KOPT-K1 (cell line): Measurements from ENCODE around the gene NUP88.
A peak's percentile ranks its signal among the peaks of the same experiment; 100 is the strongest.
"Not testable (repeated sequence)": the region's sequence is repeated elsewhere in the genome, so short reads cannot be mapped to it uniquely, and the experiment has no call there.

Experiments used
- H3K27ac ChIP-seq: fragments of 200-600 bp; sonication (generic); 2 replicates; pipeline ENCODE4 v1.5.1; 2016; ENCODE audit warnings: antibody characterized with exemption, mild to moderate bottlenecking, low read depth, low read length; ENCODE audit not compliant: poor library complexity, severe bottlenecking
- H3K36me3 ChIP-seq: fragments of 200-600 bp; sonication (generic); 2 replicates; pipeline ENCODE4 v1.5.1; 2017; ENCODE audit warnings: antibody characterized with exemption, mild to moderate bottlenecking, low read length, moderate library complexity; ENCODE audit not compliant: insufficient read depth
- H3K9me3 ChIP-seq: fragments of 200-600 bp; sonication (generic); 2 replicates; pipeline ENCODE4 v1.5.1; 2017; ENCODE audit warnings: antibody characterized with exemption, low read length, mild to moderate bottlenecking; ENCODE audit not compliant: insufficient read depth, poor library complexity, severe bottlenecking

The NUP88 gene

GRCh38 chr17:5431234-5431633 is 11.8 kb upstream of the NUP88 start:
- not testable (repeated sequence) for H3K27ac ChIP-seq, H3K9me3 ChIP-seq
- peaks cover 100% of the 10 kb centered on the region for H3K36me3 ChIP-seq

- Histone ChIP-seq H3K27ac (no peak overlapping the region), H3K36me3 (peaks cover 100% of the 10 kb centered on the region), H3K9me3 (no peaks in the 10 kb centered on the region)
These were observed 11.0 kb upstream of the NUP88 start for GRCh38 chr17:5430413-5430999.

- Histone ChIP-seq H3K9me3 (no peaks in the 10 kb centered on the region), H3K36me3 (peaks cover 100% of the 10 kb centered on the region), H3K27ac (no peak overlapping the region)
These were observed 9.9 kb upstream of the NUP88 start for GRCh38 chr17:5429191-5429887.

- H3K9me3 ChIP-seq, result no peaks in the 10 kb centered on the region
- H3K36me3 ChIP-seq, result peaks cover 97% of the 10 kb centered on the region
These were observed 6.4 kb upstream of the NUP88 start for GRCh38 chr17:5425826-5426225.

GRCh38 chr17:5424909-5425308 is 5.4 kb upstream of the NUP88 start:
- Histone ChIP-seq H3K9me3 (no peaks in the 10 kb centered on the region), H3K36me3 (peaks cover 88% of the 10 kb centered on the region), H3K27ac (no peak overlapping the region)

More at GRCh38 chr17:5425826-5426225, 6.4 kb upstream of the NUP88 start:
- H3K27ac ChIP-seq, result no peak overlapping the region

- peaks cover 67% of the 10 kb centered on the region for H3K36me3 ChIP-seq
- no peak overlapping the region for H3K27ac ChIP-seq
- H3K9me3 ChIP-seq, result no peaks in the 10 kb centered on the region
These were observed 3.0 kb upstream of the NUP88 start for GRCh38 chr17:5422505-5422904.

- Histone ChIP-seq H3K36me3 (peaks cover 65% of the 10 kb centered on the region), H3K27ac (peak within 1 kb of the TSS; percentile 91)
These were observed 644 bp upstream of the NUP88 start, which contains the start of gene RPAIN for GRCh38 chr17:5419959-5420653. TSS of gene RPAIN (plus strand) at chr17:5420182. CDS start at chr17:5420211, 29 bp downstream.

GRCh38 chr17:5418858-5419355 is 555 bp downstream of the NUP88 start:
- Histone ChIP-seq H3K36me3 (peaks cover 64% of the 10 kb centered on the region), H3K27ac (peak overlapping the region; percentile 91), H3K9me3 (no peaks in the 10 kb centered on the region)

More at GRCh38 chr17:5419959-5420653, 644 bp upstream of the NUP88 start, which contains the start of gene RPAIN:
- H3K9me3 ChIP-seq, result no peaks in the 10 kb centered on the region

- H3K9me3 ChIP-seq, result no peaks in the 10 kb centered on the region
- no peak overlapping the region for H3K27ac ChIP-seq
- H3K36me3 ChIP-seq, result peaks cover 65% of the 10 kb centered on the region
These were observed 2.6 kb downstream of the NUP88 start for GRCh38 chr17:5416901-5417300.

GRCh38 chr17:5413682-5414081 is 5.8 kb downstream of the NUP88 start:
- no peaks in the 10 kb centered on the region for H3K9me3 ChIP-seq
- peaks cover 88% of the 10 kb centered on the region for H3K36me3 ChIP-seq
- H3K27ac ChIP-seq, result no peak overlapping the region

GRCh38 chr17:5410594-5411272 is 8.7 kb downstream of the NUP88 start:
- Histone ChIP-seq H3K9me3 (no peaks in the 10 kb centered on the region), H3K36me3 (peaks cover 98% of the 10 kb centered on the region), H3K27ac (no peak overlapping the region)

GRCh38 chr17:5408186-5408585 is 11.3 kb downstream of the NUP88 start:
- Histone ChIP-seq H3K36me3 (peaks cover 100% of the 10 kb centered on the region), H3K9me3 (no peaks in the 10 kb centered on the region), H3K27ac (no peak overlapping the region)

GRCh38 chr17:5405400-5405799 is 14.1 kb downstream of the NUP88 start:
- Histone ChIP-seq H3K36me3 (peaks cover 100% of the 10 kb centered on the region), H3K27ac (no peak overlapping the region), H3K9me3 (no peaks in the 10 kb centered on the region)

- peaks cover 97% of the 10 kb centered on the region for H3K36me3 ChIP-seq
- H3K27ac ChIP-seq, result no peak overlapping the region
- H3K9me3 ChIP-seq, result no peaks in the 10 kb centered on the region
These were observed 19.7 kb downstream of the NUP88 start for GRCh38 chr17:5399767-5400166.

- H3K27ac ChIP-seq, result no peak overlapping the region
- H3K9me3 ChIP-seq, result no peaks in the 10 kb centered on the region
- H3K36me3 ChIP-seq, result peaks cover 97% of the 10 kb centered on the region
These were observed 22.9 kb downstream of the NUP88 start for GRCh38 chr17:5396612-5397011.
